ENCODE results near the gene FLT4. TPM values are rescaled to one million over a fixed set of nuclear protein-coding genes. Genes with fewer than 3 reads are reported as not detected.

The FLT4 gene
- polyA plus RNA-seq, 10 donors: 5.6 to 11.7 (median 8.1) TPM

Other genes with a start within 250 kb of the FLT4 start
- 10 to 100 TPM; 20.2 to 32.6 (median 26.4) TPM for gene CNOT6, start 155.2 kb downstream of the FLT4 start, polyA plus RNA-seq (ENCODE audit: insufficient read length in 10 of 10)
- 1 to 10 TPM in 4 of 10 donors, under 1 TPM in 6; 0.47 to 1.8 (median 0.90) TPM for gene SCGB3A1, start 58.1 kb downstream of the FLT4 start, polyA plus RNA-seq (ENCODE audit: insufficient read length in 10 of 10)
- not detected for gene OR2Y1, start 90.5 kb upstream of the FLT4 start, polyA plus RNA-seq (ENCODE audit: insufficient read length in 10 of 10)
- 10 to 100 TPM; 65.3 to 98.3 (median 78.1) TPM for gene MGAT1, start 153.2 kb upstream of the FLT4 start, polyA plus RNA-seq (ENCODE audit: insufficient read length in 10 of 10)
- gene ZFP62, start 211.7 kb upstream of the FLT4 start, polyA plus RNA-seq (ENCODE audit: insufficient read length in 10 of 10): 10 to 100 TPM; 19.4 to 34.6 (median 28.4) TPM
- gene BTNL8, start 249.6 kb upstream of the FLT4 start, polyA plus RNA-seq (ENCODE audit: insufficient read length in 10 of 10): under 1 TPM in 4 of 10 donors, not detected in 6; 0.10 to 0.31 (median 0.16) TPM

All from muscle of back (tissue), 10 donors.